ENCODE data around the gene B3GNT7.

Gene B3GNT7

GRCh38 chr2:231394211-231395141 lies 1.0 kb upstream of the B3GNT7 start:
- DNase-seq (ENCODE audit: low read depth in 1 of 2, low spot score in 1 of 2), result peak in 1 of 2 experiments; percentile 61

GRCh38 chr2:231396058-231396821 lies 730 bp downstream of the B3GNT7 start:
- TF ChIP-seq REST (IDR thresholded peaks at IDR 0.05; ENCODE audit: insufficient replicate concordance, low read depth) (no peak), CTCF (IDR thresholded peaks at IDR 0.05; ENCODE audit: insufficient read depth, low read length) (no peak), POLR2AphosphoS5 (IDR thresholded peaks at IDR 0.05; ENCODE audit: low read depth) (no peak), SPI1 (IDR thresholded peaks at IDR 0.05; ENCODE audit: borderline replicate concordance, low read depth) (no peak), GABPA (IDR thresholded peaks at IDR 0.05; ENCODE audit: low read depth) (no peak)
- DNase-seq (ENCODE audit: low read depth in 1 of 2, low spot score in 1 of 2), result no peak
- Histone ChIP-seq H3K4me3 (replicated peaks; ENCODE audit: insufficient read depth, low read length) (peak overlapping the region; percentile 61), H3K27me3 (ENCODE audit: insufficient read depth, poor library complexity, severe bottlenecking) (no peaks in the 10 kb centered on the region), H3K27ac (replicated peaks) (peak overlapping the region; percentile 95)

More at GRCh38 chr2:231394211-231395141, 1.0 kb upstream of the B3GNT7 start:
- H3K27ac ChIP-seq (replicated peaks), result peak overlapping the region; percentile 96
- no peaks in the 10 kb centered on the region for H3K27me3 ChIP-seq (ENCODE audit: insufficient read depth, poor library complexity, severe bottlenecking)
- peak overlapping the region; percentile 61; the same call in 1 of the 2 replicates for H3K4me3 ChIP-seq (replicated peaks; ENCODE audit: insufficient read depth, low read length)
- no peak for TF ChIP-seq REST (IDR thresholded peaks at IDR 0.05; ENCODE audit: insufficient replicate concordance, low read depth)
- 0 out of 2 replicates have a peak, but pooled peaks have one; percentile 26 for TF ChIP-seq POLR2AphosphoS5 (IDR thresholded peaks at IDR 0.05; ENCODE audit: low read depth)

- no peak for DNase-seq (ENCODE audit: low read depth in 1 of 2, low spot score in 1 of 2)
- H3K27ac ChIP-seq (replicated peaks), result peak overlapping the region; percentile 95
- no peaks in the 10 kb centered on the region for H3K27me3 ChIP-seq (ENCODE audit: insufficient read depth, poor library complexity, severe bottlenecking)
- TF ChIP-seq SPI1 (IDR thresholded peaks at IDR 0.05; ENCODE audit: borderline replicate concordance, low read depth) (no peak), CTCF (IDR thresholded peaks at IDR 0.05; ENCODE audit: insufficient read depth, low read length) (no peak), GABPA (IDR thresholded peaks at IDR 0.05; ENCODE audit: low read depth) (no peak), POLR2AphosphoS5 (IDR thresholded peaks at IDR 0.05; ENCODE audit: low read depth) (no peak), REST (IDR thresholded peaks at IDR 0.05; ENCODE audit: insufficient replicate concordance, low read depth) (no peak)
- H3K4me3 ChIP-seq (replicated peaks; ENCODE audit: insufficient read depth, low read length), result peak overlapping the region; percentile 61
Measured at GRCh38 chr2:231397011-231397927, 1.8 kb downstream of the B3GNT7 start.
